ENCODE measurements around the gene SUMO2. TPM values are rescaled to one million over a fixed set of nuclear protein-coding genes. Genes with fewer than 3 reads are reported as not detected.

Gene SUMO2
- total and polyA plus RNA-seq, 9 of the 15 experiments (the other 6 are each of a cell fraction or from before 2014, with no cell fraction given): 157 to 733 (median 419) TPM

Small RNA genes lying within 50 kb of the gene (small RNA-seq; reads per million reads assigned to genes)
- gene RF00019: not detected

Other genes starting within 250 kb of the SUMO2 start
Only the 7 nearest of the 16 such genes appear.
- gene ARMC7, start 73.0 kb downstream of the SUMO2 start, total RNA-seq (2014; rRNA removed): 5.9 and 10.2 TPM in 2 replicates
- 4.1 and 5.1 TPM in 2 replicates for gene ARMC7, start 73.0 kb downstream of the SUMO2 start, total RNA-seq (2014; rRNA removed; fragmentation: Illumina TruSeq; extraction: Trizol)
- 9.5 and 10.1 TPM in 2 replicates for gene ARMC7, start 73.0 kb downstream of the SUMO2 start, total RNA-seq (2015; rRNA removed; fragmentation: Illumina TruSeq; extraction: Trizol)
- 15.2 TPM in 2 replicates for gene ARMC7, start 73.0 kb downstream of the SUMO2 start, total RNA-seq (2021)
- gene ARMC7, start 73.0 kb downstream of the SUMO2 start, polyA plus RNA-seq (2011; rRNA removed): 3.9 and 8.0 TPM in 2 replicates
- gene ARMC7, start 73.0 kb downstream of the SUMO2 start, polyA plus RNA-seq (2014; fragmentation: Illumina TruSeq; extraction: Trizol): 8.7 and 12.7 TPM in 2 replicates
- 1 to 10 TPM; 1.4 to 2.8 TPM for gene ARMC7, start 73.0 kb downstream of the SUMO2 start, polyA plus RNA-seq (2014; fragmentation: Nextera tagmentation; extraction: Ambion mirVana)
- 5.9 and 8.9 TPM in 2 replicates for gene ARMC7, start 73.0 kb downstream of the SUMO2 start, polyA plus RNA-seq (2014; rRNA removed)
- gene NT5C, start 51.2 kb downstream of the SUMO2 start, total RNA-seq (2014; rRNA removed): 150 and 205 TPM in 2 replicates
- 21.5 and 31.6 TPM in 2 replicates for gene NT5C, start 51.2 kb downstream of the SUMO2 start, total RNA-seq (2014; rRNA removed; fragmentation: Illumina TruSeq; extraction: Trizol)
- gene NT5C, start 51.2 kb downstream of the SUMO2 start, total RNA-seq (2015; rRNA removed; fragmentation: Illumina TruSeq; extraction: Trizol): 55.3 and 56.6 TPM in 2 replicates
- 94.3 and 95.0 TPM in 2 replicates for gene NT5C, start 51.2 kb downstream of the SUMO2 start, total RNA-seq (2021)
- gene NT5C, start 51.2 kb downstream of the SUMO2 start, polyA plus RNA-seq (2011; rRNA removed): 45.0 and 55.6 TPM in 2 replicates
- gene NT5C, start 51.2 kb downstream of the SUMO2 start, polyA plus RNA-seq (2014; fragmentation: Illumina TruSeq; extraction: Trizol): 31.0 and 40.2 TPM in 2 replicates
- gene NT5C, start 51.2 kb downstream of the SUMO2 start, polyA plus RNA-seq (2014; fragmentation: Nextera tagmentation; extraction: Ambion mirVana): 1 to 10 TPM; 2.9 to 5.0 TPM
- gene NT5C, start 51.2 kb downstream of the SUMO2 start, polyA plus RNA-seq (2014; rRNA removed): 167 and 175 TPM in 2 replicates
- gene JPT1, start 28.4 kb downstream of the SUMO2 start, total RNA-seq (2014; rRNA removed): 131 and 132 TPM in 2 replicates
- gene JPT1, start 28.4 kb downstream of the SUMO2 start, total RNA-seq (2014; rRNA removed; fragmentation: Illumina TruSeq; extraction: Trizol): 168 and 185 TPM in 2 replicates
- 290 and 292 TPM in 2 replicates for gene JPT1, start 28.4 kb downstream of the SUMO2 start, total RNA-seq (2015; rRNA removed; fragmentation: Illumina TruSeq; extraction: Trizol)
- gene JPT1, start 28.4 kb downstream of the SUMO2 start, total RNA-seq (2021): 243 and 245 TPM in 2 replicates
- gene JPT1, start 28.4 kb downstream of the SUMO2 start, polyA plus RNA-seq (2011; rRNA removed): 54.0 and 56.7 TPM in 2 replicates
- 276 and 277 TPM in 2 replicates for gene JPT1, start 28.4 kb downstream of the SUMO2 start, polyA plus RNA-seq (2014; fragmentation: Illumina TruSeq; extraction: Trizol)
- 10 to 100 TPM; 67.8 to 77.7 TPM for gene JPT1, start 28.4 kb downstream of the SUMO2 start, polyA plus RNA-seq (2014; fragmentation: Nextera tagmentation; extraction: Ambion mirVana)
- gene JPT1, start 28.4 kb downstream of the SUMO2 start, polyA plus RNA-seq (2014; rRNA removed): 144 and 237 TPM in 2 replicates
- 50.2 and 52.4 TPM in 2 replicates for gene NUP85, start 22.7 kb upstream of the SUMO2 start, total RNA-seq (2014; rRNA removed)
- gene NUP85, start 22.7 kb upstream of the SUMO2 start, total RNA-seq (2014; rRNA removed; fragmentation: Illumina TruSeq; extraction: Trizol): 99.8 and 115 TPM in 2 replicates
- 77.1 and 81.2 TPM in 2 replicates for gene NUP85, start 22.7 kb upstream of the SUMO2 start, total RNA-seq (2015; rRNA removed; fragmentation: Illumina TruSeq; extraction: Trizol)
- 121 and 127 TPM in 2 replicates for gene NUP85, start 22.7 kb upstream of the SUMO2 start, total RNA-seq (2021)
- 128 and 135 TPM in 2 replicates for gene NUP85, start 22.7 kb upstream of the SUMO2 start, polyA plus RNA-seq (2011; rRNA removed)
- gene NUP85, start 22.7 kb upstream of the SUMO2 start, polyA plus RNA-seq (2014; fragmentation: Illumina TruSeq; extraction: Trizol): 82.2 and 83.7 TPM in 2 replicates
- 100 to 1,000 TPM; 156 to 177 TPM for gene NUP85, start 22.7 kb upstream of the SUMO2 start, polyA plus RNA-seq (2014; fragmentation: Nextera tagmentation; extraction: Ambion mirVana)
- 110 and 116 TPM in 2 replicates for gene NUP85, start 22.7 kb upstream of the SUMO2 start, polyA plus RNA-seq (2014; rRNA removed)
- 16.3 and 27.7 TPM in 2 replicates for gene GGA3, start 78.6 kb upstream of the SUMO2 start, total RNA-seq (2014; rRNA removed)
- 25.4 and 26.5 TPM in 2 replicates for gene GGA3, start 78.6 kb upstream of the SUMO2 start, total RNA-seq (2014; rRNA removed; fragmentation: Illumina TruSeq; extraction: Trizol)
- 21.3 and 23.7 TPM in 2 replicates for gene GGA3, start 78.6 kb upstream of the SUMO2 start, total RNA-seq (2015; rRNA removed; fragmentation: Illumina TruSeq; extraction: Trizol)
- gene GGA3, start 78.6 kb upstream of the SUMO2 start, total RNA-seq (2021): 60.9 and 64.9 TPM in 2 replicates
- gene GGA3, start 78.6 kb upstream of the SUMO2 start, polyA plus RNA-seq (2011; rRNA removed): 40.9 and 74.6 TPM in 2 replicates
- gene GGA3, start 78.6 kb upstream of the SUMO2 start, polyA plus RNA-seq (2014; fragmentation: Illumina TruSeq; extraction: Trizol): 51.7 and 54.2 TPM in 2 replicates
- 1 to 10 TPM; 5.7 to 6.3 TPM for gene GGA3, start 78.6 kb upstream of the SUMO2 start, polyA plus RNA-seq (2014; fragmentation: Nextera tagmentation; extraction: Ambion mirVana)
- 41.2 and 45.9 TPM in 2 replicates for gene GGA3, start 78.6 kb upstream of the SUMO2 start, polyA plus RNA-seq (2014; rRNA removed)
- gene MRPS7, start 78.9 kb upstream of the SUMO2 start, total RNA-seq (2014; rRNA removed): 115 and 137 TPM in 2 replicates
- gene MRPS7, start 78.9 kb upstream of the SUMO2 start, total RNA-seq (2014; rRNA removed; fragmentation: Illumina TruSeq; extraction: Trizol): 128 and 142 TPM in 2 replicates
- gene MRPS7, start 78.9 kb upstream of the SUMO2 start, total RNA-seq (2015; rRNA removed; fragmentation: Illumina TruSeq; extraction: Trizol): 124 and 132 TPM in 2 replicates
- 117 and 120 TPM in 2 replicates for gene MRPS7, start 78.9 kb upstream of the SUMO2 start, total RNA-seq (2021)
- gene MRPS7, start 78.9 kb upstream of the SUMO2 start, polyA plus RNA-seq (2011; rRNA removed): 90.8 and 115 TPM in 2 replicates
- 140 and 153 TPM in 2 replicates for gene MRPS7, start 78.9 kb upstream of the SUMO2 start, polyA plus RNA-seq (2014; fragmentation: Illumina TruSeq; extraction: Trizol)
- 100 to 1,000 TPM; 236 to 244 TPM for gene MRPS7, start 78.9 kb upstream of the SUMO2 start, polyA plus RNA-seq (2014; fragmentation: Nextera tagmentation; extraction: Ambion mirVana)
- 107 and 126 TPM in 2 replicates for gene MRPS7, start 78.9 kb upstream of the SUMO2 start, polyA plus RNA-seq (2014; rRNA removed)
- gene MIF4GD, start 88.3 kb upstream of the SUMO2 start, total RNA-seq (2014; rRNA removed): 22.4 and 25.2 TPM in 2 replicates
- gene MIF4GD, start 88.3 kb upstream of the SUMO2 start, total RNA-seq (2014; rRNA removed; fragmentation: Illumina TruSeq; extraction: Trizol): 11.8 and 12.3 TPM in 2 replicates
- gene MIF4GD, start 88.3 kb upstream of the SUMO2 start, total RNA-seq (2015; rRNA removed; fragmentation: Illumina TruSeq; extraction: Trizol): 13.2 and 14.0 TPM in 2 replicates
- 23.0 and 27.1 TPM in 2 replicates for gene MIF4GD, start 88.3 kb upstream of the SUMO2 start, total RNA-seq (2021)
- 50.8 and 53.9 TPM in 2 replicates for gene MIF4GD, start 88.3 kb upstream of the SUMO2 start, polyA plus RNA-seq (2011; rRNA removed)
- 25.5 and 28.1 TPM in 2 replicates for gene MIF4GD, start 88.3 kb upstream of the SUMO2 start, polyA plus RNA-seq (2014; fragmentation: Illumina TruSeq; extraction: Trizol)
- gene MIF4GD, start 88.3 kb upstream of the SUMO2 start, polyA plus RNA-seq (2014; fragmentation: Nextera tagmentation; extraction: Ambion mirVana): 10 to 100 TPM; 46.7 to 63.8 TPM
- gene MIF4GD, start 88.3 kb upstream of the SUMO2 start, polyA plus RNA-seq (2014; rRNA removed): 30.6 and 36.0 TPM in 2 replicates

All from K562 (cell line).